CD1c-positive myeloid dendritic cell (primary cell): ENCODE measurements around the gene PTPRD.
"Not testable (repeated sequence)": the region's sequence is repeated elsewhere in the genome, so short reads cannot be mapped to it uniquely, and the experiment has no call there.

Experiments
- DNase-seq: peaks from one replicate; pipeline ENCODE4 v3.0.0-alpha.2; 2016; ENCODE audit errors: extremely low spot score

PTPRD gene

GRCh38 chr9:10479172-10479571 is 133.6 kb downstream of the PTPRD start:
- no peak for DNase-seq

DNA sequence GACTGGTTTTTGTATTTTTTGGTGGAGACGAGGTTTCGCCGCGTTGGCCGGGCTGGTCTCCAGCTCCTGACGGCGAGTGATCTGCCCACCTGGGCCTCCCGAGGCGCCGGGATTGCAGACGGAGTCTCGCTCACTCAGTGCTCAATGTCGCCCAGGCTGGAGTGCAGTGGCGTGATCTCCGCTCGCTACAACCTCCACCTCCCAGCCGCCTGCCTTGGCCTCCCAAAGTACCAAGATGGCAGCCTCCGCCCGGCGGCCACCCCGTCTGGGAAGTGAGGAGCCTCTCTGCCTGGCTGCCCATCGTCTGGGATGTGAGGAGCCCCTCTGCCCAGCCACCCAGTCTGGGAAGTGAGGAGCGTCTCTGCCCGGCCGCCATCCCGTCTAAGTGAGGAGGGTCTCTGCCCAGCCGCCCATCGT is 163.6 kb downstream of the PTPRD start:
- DNase-seq, result not testable (repeated sequence)

- DNase-seq, result no peak
These were observed 165.8 kb downstream of the PTPRD start for GRCh38 chr9:10447036-10447435.

DNA sequence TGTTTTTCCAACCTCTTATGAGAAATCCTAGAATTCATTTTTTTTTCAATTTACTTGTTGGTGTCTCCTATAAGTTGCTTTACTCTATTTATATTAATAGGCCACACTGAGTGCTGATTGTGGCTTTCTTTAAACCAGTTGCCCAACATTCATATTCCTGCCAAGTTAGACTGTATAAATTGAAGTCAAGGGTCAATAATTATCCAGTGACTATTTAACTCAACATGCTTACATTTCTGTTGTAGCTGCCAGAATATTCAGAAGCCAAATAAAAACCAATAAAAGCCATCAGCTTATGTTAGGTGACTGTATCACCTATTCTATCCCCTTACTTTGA is 169.0 kb downstream of the PTPRD start:
- no peak for DNase-seq

DNA sequence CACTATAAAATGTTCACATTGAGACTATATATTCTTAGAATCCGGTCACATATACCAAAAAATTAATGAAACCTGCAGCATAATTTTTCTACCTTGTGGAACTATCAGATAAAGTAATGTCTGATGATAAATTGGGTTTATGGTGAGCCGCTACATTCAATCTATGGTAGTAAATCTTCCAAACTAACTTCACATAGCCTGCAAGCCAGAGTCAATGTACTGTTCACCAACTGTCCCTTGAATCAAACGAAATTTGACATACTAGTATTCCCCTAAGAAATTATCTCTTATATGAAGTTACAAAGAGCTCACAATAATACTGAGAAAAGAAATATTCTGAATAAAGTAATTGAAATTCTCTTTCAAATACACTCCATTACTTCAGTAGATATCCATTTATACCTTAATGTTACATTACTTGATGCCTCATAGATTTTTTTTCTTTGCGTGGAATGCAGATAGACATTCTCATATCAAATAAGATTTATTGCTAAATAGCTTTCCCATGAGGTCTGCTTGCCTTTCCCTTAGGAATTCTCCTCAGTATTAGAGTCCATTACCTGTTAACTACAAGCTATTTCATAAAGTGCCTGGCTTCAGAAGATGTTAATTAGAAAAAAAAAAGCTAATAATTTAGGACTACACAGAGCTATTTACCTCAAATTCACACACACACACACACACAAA is 169.5 kb downstream of the PTPRD start:
- no peak for DNase-seq

DNA sequence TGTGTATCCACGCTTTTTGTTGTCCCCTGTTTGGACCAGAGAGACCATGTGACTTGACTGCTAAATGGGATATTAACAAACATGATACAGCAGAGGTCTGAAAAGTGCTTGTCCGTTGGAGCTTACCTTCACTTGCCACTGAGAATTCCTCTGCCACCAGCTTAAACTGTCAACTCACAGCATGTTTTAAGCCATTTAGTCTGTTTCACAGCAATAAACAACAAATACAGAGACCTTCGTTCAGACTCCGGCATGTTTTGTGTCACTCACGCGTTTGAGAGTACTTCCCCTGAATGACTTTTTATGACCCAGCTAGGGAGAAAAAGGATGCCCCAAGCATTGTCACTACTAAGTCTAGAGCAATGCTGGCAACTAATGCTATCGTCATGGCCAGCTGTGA is 173.8 kb downstream of the PTPRD start:
- DNase-seq, result no peak

GRCh38 chr9:10436756-10437155 is 176.0 kb downstream of the PTPRD start:
- DNase-seq, result no peak

DNA sequence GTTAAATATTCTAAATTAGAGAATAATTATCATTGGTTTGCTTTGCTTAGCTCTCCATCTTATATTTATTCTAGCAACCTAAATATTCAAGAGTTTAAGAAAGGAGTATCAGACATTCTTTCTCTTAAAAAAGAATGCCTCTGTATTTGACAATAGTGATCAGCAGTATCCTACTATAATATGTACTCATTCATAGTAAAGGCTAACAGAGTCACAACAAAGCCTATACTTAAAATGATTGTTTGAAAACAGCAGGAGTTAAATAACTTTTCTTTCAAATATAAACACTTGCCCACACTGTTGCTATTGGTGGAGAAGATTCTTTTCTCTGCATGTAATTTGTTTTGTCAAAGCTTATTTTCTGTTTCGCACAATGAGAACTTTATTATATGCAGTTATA is 178.4 kb downstream of the PTPRD start:
- no peak for DNase-seq

DNA sequence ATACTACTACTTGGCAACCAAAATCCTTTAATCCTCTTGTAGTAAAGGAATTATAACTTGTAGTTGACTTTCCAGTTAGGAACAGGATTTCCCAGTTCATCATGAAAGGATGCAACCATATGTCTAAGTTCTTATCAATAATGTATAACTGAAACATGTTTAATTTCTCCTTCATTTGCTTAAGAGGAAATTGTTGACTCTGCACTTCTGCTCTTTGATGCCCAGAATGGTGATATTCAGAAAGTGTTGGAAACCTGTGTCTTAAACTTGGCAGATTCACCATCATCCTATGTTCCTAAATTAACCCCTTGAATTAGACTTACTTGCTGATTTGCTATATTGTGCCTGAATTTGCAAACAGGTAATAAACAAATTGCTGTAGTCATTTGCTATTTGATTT is 201.5 kb downstream of the PTPRD start:
- no peak for DNase-seq

DNA sequence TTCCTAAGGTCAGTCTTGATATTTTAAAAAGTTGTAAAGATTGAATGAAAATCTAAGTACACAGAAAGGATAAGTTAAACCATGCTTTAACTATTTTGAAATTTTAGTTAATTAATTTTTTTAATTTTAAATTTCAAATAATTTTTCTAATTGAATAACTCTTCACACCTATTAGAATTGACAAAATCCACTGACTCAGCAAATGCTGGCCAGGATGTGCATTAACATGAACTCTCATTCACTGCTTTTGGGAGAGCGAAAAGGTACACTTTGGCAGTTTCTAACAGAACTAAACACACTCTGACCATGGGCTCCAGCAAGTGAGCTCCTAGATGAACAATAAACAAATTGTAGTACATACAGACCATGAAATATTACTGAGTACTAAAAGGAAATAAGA is 209.5 kb downstream of the PTPRD start:
- DNase-seq, result no peak

GRCh38 chr9:10396615-10397014 is 216.2 kb downstream of the PTPRD start:
- no peak for DNase-seq

GRCh38 chr9:10387282-10387681 is 225.5 kb downstream of the PTPRD start:
- no peak for DNase-seq

- DNase-seq, result no peak
These were observed 241.0 kb downstream of the PTPRD start for GRCh38 chr9:10371824-10372223.

GRCh38 chr9:10366171-10366779 is 246.5 kb downstream of the PTPRD start:
- no peak for DNase-seq

GRCh38 chr9:10354591-10354990 is 258.2 kb downstream of the PTPRD start:
- DNase-seq, result no peak

- DNase-seq, result not testable (repeated sequence)
These were observed 267.2 kb downstream of the PTPRD start for GRCh38 chr9:10345621-10346020.

DNA sequence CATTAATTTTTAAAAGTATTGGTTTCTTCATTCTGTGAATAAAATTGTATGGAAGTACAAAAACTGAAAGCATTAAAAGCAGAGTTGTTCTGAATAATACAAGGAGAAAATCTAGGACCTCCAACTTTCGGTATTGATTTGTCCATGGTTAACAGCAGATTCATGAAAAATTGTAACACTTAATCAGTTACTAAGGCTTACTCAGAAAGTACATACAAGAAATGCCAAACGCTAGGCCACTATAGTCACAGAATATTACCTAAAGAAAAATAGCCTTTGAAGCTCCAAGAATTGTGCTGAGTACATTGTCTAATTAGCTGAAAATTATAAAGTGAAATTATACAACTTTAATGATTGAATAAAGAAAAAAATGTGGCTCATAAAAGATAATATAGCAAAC is 271.7 kb downstream of the PTPRD start:
- DNase-seq, result no peak

DNA sequence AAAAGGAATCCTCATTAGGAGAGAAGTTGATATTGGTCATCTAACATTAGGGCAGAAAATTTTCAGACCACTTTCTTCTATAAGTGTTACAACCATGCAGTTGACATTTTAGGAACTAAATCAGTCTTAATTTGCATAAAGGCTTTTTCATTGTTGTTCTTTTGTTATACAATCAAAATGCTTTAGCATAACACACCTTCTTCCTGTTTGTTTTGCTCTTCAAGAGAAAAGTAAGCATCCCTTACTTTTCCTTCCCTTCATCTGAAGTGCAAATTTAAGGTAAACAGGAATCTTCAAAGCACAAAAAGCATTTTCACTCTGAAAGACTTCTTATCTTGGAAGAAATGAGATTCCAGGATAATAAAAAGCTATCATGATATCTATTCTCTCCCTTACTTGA is 273.6 kb downstream of the PTPRD start:
- DNase-seq, result no peak

- no peak for DNase-seq
These were observed 281.6 kb downstream of the PTPRD start for GRCh38 chr9:10331157-10331556.

GRCh38 chr9:10282084-10282483 is 330.7 kb downstream of the PTPRD start:
- DNase-seq, result no peak

DNA sequence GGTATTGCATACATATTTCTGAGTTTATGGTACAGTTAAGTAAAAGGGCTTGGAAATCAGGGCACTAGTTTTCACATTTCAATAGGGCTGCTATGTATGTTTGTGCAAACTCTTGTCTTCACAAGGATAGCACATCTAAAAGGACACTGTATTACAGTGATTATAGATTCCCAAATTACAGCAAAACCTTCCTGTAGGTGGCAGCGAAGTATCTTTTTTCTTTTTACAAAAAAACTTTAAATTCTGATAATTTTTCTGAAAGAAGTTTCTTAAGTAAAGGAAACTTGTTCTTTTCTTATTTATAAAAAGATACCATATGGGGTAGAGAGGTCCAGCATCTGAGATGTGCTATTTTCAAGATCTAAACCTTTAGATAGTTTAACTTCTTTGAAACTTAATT is 337.8 kb downstream of the PTPRD start:
- DNase-seq, result no peak

- DNase-seq, result no peak
These were observed 338.6 kb downstream of the PTPRD start for GRCh38 chr9:10274175-10274574.

GRCh38 chr9:10272830-10273229 is 340.0 kb downstream of the PTPRD start:
- DNase-seq, result no peak
